Ammon's horn (tissue), 1 donor: ENCODE data around the gene ZNF280B.

ENCODE experiments used
- DNase-seq: peaks from one replicate; pipeline ENCODE4 v3.0.0-alpha.2; 2016; ENCODE audit warnings: low spot score

Gene ZNF280B

GRCh38 chr22:22508274-22509176, at the start of gene ZNF280B:
Gene ZNF280B, minus strand, starts transcription at chr22:22508742. Its CDS starts 19,344 bp downstream, at chr22:22489398.
- peak; percentile 75 for DNase-seq

DNA sequence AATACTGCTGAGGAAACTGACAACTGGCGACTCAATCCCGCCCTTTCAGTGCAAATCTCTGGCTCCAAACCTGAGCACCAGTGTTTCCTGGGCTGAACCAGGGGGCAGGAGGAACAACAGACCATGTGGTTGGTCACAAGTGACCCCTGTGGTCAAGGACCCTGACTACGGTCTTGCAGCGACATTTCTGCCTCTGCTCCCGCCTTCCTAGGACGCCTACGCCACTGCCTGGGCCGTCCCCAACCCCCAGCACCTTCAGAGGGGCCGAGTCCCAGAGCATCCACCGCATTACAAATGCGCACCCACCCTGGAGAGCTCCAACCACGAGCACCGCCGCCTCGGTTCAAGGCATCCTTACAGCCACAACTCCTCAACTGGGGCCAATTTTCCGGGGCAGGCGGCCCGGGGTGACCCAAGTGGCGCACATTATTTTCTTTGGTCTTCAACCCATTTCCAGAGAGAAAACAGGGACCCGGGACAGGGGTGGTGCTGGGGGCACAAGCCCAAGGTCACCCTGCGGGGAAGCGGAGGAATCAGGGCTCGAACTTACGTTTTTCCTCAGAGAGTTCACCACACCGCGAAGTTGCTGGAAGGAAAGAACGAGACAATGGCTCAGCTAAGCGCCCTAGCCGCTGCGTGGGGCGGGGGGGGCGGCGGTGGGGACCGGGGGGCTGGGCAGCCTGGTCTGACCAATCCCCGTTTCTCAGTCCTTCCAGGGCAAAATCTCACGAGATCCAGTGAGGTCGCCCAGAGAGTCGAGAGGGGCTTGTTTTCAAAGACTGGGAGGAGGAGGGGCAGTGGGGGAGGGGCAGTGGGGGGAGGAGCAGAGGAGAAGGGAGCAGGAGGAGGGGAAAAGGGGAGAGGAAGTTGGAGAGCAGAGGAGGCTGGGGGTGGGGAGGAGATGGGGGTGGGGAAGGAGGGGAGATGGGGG, 48.7 kb upstream of the ZNF280B start:
- no peak for DNase-seq

DNA sequence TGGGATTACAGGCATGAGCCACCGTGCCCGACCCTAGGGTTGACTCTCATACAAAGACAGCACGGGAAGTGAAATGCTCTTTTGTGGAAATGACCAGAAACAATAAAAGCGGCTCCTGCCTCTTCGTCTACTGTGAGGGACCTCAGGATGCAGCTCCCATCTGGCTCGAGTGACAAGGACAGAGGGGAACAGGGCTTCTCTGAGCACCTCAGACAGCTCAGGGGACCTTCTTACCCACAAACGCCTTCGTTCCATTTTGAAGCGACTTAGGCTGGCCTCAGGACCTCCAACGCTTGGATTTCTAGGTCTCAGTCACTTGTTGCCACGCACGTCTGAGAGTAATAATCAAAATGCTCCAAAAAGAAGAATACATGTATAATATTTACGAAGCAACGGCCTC, 48.0 kb upstream of the ZNF280B start:
- no peak for DNase-seq

- DNase-seq, result no peak
Observed at GRCh38 chr22:22555596-22555995, 47.1 kb upstream of the ZNF280B start.

- DNase-seq, result no peak
Observed at GRCh38 chr22:22554587-22555284, 46.2 kb upstream of the ZNF280B start.

GRCh38 chr22:22553735-22554586, 45.4 kb upstream of the ZNF280B start:
- DNase-seq, result no peak

DNA sequence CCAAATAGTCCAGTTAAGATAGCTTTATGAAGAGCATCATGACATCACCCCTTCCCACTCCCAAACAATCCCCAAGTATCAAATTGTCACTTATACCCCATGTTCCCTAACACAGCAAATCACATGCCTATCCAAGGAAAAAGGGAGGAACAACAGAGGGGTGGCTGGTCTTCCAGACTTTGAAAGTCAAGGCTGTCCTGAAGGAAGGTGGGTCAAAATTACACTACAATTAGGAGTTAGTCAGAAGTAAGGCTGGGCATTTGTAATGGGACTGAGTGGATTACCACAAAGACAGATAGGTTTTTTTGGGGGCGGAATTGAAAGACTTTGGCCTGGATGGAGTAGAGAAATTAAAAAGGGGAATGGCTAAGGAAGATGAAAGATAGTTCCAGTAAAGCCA, 44.6 kb upstream of the ZNF280B start:
- no peak for DNase-seq

DNA sequence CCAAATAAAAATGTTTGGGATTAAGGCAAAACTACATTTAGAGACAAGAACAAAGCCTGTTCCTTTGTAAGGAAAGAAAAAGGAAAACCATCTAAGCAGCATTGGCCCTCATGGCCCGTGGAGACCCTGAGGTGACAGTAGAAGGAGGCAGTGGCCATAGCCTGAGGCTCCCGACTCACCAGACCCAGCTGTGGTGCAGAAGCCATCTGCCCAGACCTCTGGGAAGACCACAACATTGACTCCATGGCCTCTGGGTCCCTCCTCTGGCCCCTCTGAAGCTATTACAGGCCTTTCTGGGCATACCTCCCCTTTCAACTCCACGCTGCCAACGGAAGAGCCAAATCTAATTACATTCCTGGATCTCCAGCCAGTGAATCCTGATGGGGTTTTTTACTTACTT, 44.1 kb upstream of the ZNF280B start:
- DNase-seq, result no peak

DNA sequence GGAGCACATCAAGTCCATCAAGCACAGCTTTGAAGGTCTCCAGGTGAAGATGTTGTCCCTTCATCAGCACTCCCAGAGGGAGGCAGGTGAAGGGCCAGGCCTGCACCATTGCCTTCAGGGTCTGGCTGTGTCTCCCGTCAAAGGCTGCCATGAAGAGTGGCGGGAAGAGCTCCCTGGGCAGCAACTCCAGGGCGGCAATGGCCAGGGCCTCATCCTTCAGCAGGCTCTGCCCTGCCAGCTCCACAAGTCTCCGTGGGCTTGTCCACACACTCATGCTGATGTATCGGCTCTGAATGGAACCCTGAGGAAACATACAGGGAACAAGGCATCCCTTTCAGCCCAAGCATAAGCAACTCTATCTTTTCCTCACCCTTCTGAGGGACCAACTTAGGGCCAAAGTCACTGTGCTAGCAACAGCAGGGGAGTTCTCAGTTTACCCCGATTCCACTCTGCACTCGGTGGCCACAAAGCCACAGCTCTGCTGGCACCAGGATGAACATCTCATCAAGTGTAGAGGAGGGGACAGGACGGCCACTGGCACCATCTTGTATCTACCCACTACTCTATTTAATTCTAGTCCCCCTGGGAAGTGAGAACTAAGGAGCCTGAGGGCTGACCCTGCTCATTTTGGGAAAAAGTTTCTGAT, 42.4 kb upstream of the ZNF280B start:
- DNase-seq, result no peak

GRCh38 chr22:22548910-22549309, 40.4 kb upstream of the ZNF280B start:
- no peak for DNase-seq

DNA sequence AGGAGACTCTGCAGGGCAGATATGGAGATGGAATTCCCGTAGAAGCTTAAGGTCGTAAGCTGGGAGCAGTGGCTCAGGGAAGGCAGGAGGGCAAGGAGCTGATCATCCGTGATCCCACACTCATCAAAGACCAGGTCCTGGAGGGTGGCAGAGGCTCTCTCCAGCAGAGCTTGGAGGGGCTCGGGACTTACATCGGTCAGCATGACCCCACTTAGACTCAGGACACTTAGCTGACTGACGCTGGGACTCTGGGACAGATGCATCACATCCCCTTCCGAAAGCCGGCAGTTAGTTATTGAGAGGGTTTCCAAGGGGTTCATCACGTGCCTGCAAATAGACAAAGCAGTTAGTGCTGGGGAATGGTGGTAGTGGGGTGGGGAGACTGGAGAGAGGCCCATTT, 39.8 kb upstream of the ZNF280B start:
- DNase-seq, result no peak

GRCh38 chr22:22547692-22548300, 39.3 kb upstream of the ZNF280B start:
- DNase-seq, result no peak

DNA sequence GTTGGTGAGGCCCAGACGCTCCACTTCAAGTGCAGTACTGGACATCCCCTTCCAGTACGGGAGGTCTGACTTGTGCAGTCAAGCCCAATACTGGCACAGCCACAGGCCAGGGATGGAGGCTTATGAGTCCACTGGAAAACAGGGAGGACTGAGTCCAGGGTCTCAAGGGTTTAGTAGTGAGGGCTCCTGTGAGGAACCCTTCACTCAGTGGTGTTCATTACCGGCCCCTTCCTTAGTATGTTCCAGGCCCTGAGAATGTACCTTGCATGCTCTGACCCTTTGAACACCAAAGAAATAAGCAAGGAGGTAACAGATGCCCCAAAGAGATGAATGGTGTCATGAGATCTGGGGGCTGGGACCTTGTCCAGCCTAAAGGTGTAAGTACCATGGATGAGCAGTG, 38.7 kb upstream of the ZNF280B start:
- DNase-seq, result no peak

- peak; percentile 24 for DNase-seq
Observed at GRCh38 chr22:22546490-22546889, 37.9 kb upstream of the ZNF280B start.

GRCh38 chr22:22545084-22545483, 36.5 kb upstream of the ZNF280B start:
- DNase-seq, result no peak

- no peak for DNase-seq
Observed at GRCh38 chr22:22538226-22538989, 29.9 kb upstream of the ZNF280B start.

DNA sequence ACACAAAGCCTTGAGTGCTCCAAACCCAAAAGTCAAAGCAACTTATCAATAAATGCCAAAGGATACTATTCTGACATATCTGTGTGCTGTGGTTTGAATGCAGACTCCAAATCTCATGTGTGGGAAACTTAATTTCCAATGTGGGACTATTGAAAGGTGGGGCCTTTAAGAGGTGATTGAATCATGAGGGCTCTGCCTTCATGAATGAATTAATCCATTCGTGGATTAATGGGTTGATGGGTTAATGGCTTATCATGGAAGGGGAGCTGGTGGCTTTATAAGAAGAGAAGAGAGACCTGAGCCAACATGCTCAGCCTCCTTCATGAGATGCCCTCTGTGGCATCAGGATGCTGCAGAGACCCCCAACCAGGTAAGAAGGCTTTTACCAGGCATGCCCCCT, 28.4 kb upstream of the ZNF280B start:
- DNase-seq, result no peak

- DNase-seq, result no peak
Observed at GRCh38 chr22:22536515-22536914, 28.0 kb upstream of the ZNF280B start.

- no peak for DNase-seq
Observed at GRCh38 chr22:22535662-22536061, 27.1 kb upstream of the ZNF280B start.
